ENCODE results near the gene ORM2.

The ORM2 gene

DNA sequence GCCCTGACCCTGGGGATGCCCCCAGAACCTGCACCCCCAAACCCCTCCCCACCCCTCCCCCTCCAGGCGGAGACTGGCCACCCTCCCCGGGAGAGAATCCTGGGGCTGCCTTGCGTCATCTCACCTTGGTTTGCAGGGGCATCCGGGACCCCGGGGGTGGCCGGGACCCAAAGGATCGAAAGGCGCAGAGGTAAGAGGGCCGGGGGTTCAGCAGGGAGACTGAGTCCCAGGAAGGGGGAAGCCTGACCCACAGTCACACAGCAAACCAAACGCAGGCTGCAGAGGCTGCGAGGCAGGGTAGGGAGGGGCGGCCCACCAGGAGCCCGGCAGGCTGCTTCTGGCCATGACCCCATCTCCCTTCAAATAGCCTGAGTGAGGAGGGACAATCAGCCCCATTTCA is 40.6 kb upstream of the ORM2 start:
- no peak for TF ChIP-seq EZH2 (optimal IDR thresholded peaks at IDR 0.05; ENCODE audit: low read depth, low read length)
- TF ChIP-seq EZH2phosphoT487 (IDR thresholded peaks at IDR 0.05; ENCODE audit: low read length), result no peak
- TF ChIP-seq, protein P1, sequence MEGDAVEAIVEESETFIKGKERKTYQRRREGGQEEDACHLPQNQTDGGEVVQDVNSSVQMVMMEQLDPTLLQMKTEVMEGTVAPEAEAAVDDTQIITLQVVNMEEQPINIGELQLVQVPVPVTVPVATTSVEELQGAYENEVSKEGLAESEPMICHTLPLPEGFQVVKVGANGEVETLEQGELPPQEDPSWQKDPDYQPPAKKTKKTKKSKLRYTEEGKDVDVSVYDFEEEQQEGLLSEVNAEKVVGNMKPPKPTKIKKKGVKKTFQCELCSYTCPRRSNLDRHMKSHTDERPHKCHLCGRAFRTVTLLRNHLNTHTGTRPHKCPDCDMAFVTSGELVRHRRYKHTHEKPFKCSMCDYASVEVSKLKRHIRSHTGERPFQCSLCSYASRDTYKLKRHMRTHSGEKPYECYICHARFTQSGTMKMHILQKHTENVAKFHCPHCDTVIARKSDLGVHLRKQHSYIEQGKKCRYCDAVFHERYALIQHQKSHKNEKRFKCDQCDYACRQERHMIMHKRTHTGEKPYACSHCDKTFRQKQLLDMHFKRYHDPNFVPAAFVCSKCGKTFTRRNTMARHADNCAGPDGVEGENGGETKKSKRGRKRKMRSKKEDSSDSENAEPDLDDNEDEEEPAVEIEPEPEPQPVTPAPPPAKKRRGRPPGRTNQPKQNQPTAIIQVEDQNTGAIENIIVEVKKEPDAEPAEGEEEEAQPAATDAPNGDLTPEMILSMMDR (IDR thresholded peaks at IDR 0.05; ENCODE audit: low read length), result no peak
- H4K20me1 ChIP-seq (ENCODE audit: insufficient read depth, low read length), result no peaks in the 10 kb centered on the region
- no peak overlapping the region for H2AFZ ChIP-seq (ENCODE audit: low read length)
- no peaks in the 10 kb centered on the region for H3K27me3 ChIP-seq (replicated peaks; ENCODE audit: insufficient read depth, low read length)
- H3K79me2 ChIP-seq (ENCODE audit: low read length), result no peaks in the 10 kb centered on the region
- H3K27ac ChIP-seq (ENCODE audit: low read length), result no peak overlapping the region
- H3K4me3 ChIP-seq (ENCODE audit: low read length), result no peak overlapping the region
- no peaks in the 10 kb centered on the region for H3K9me2 ChIP-seq (replicated peaks; ENCODE audit: insufficient read depth, low read length)
- H3K36me3 ChIP-seq (replicated peaks; ENCODE audit: insufficient read depth, low read length), result no peaks in the 10 kb centered on the region
- DNase-seq, result no peak
- no peak overlapping the region for H3K4me2 ChIP-seq (ENCODE audit: low read depth, low read length)
- no peaks in the 10 kb centered on the region for H3F3A ChIP-seq (ENCODE audit: insufficient read depth, low read length)
- H3K4me1 ChIP-seq (ENCODE audit: low read length), result no peaks in the 10 kb centered on the region
- H3K9me3 ChIP-seq (replicated peaks; ENCODE audit: insufficient read depth, low read length), result no peaks in the 10 kb centered on the region
- no peak overlapping the region for H3K9ac ChIP-seq (ENCODE audit: low read length)

DNA sequence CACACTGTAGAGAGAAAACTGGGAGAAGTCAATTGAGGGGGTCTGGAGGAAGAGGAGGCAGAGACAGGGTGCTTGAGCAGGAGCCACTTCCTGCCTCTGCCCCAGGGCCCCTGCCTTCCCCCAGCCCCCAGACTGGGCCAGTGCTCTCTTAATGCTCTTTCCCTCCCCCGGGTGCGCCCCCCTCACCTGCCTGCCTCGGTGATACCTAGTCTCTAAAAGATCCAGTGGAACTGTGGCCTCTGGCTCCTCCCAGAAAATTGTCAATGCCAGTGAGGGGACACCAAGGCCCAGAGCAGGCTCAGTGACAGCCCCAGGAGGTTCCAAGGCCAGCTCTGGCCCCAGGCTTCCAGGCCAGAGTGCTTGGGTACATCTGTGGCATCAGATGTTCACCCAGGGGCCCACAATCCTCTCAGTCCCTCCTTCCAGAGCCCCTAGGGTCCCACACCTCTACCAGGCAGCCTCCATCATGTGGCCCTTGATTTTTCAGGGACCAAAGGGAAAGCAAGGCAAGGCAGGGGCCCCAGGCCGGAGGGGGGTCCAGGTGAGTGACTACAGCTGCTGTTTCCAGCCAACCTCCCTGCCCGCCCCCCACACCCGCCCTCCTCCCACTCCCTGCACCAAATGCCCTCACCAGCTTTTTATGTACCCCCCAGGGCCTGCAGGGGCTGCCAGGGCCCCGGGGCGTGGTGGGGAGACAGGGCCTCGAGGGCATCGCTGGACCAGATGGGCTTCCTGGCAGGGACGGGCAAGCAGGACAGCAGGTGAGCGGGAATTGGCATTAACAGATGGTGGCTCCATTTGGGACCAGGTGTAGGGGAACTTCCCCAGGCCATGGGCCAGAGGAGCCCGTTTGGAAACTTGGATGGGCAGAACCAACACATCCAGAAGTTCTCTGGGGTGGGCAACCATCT is 39.8 kb upstream of the ORM2 start:
- no peak for TF ChIP-seq EZH2 (optimal IDR thresholded peaks at IDR 0.05; ENCODE audit: low read depth, low read length)
- TF ChIP-seq EZH2phosphoT487 (IDR thresholded peaks at IDR 0.05; ENCODE audit: low read length), result no peak
- TF ChIP-seq, protein P1 (IDR thresholded peaks at IDR 0.05; ENCODE audit: low read length), result no peak
- Histone ChIP-seq H3K4me3 (ENCODE audit: low read length) (no peak overlapping the region), H3K9me2 (replicated peaks; ENCODE audit: insufficient read depth, low read length) (no peaks in the 10 kb centered on the region), H3K79me2 (ENCODE audit: low read length) (no peaks in the 10 kb centered on the region), H3K27me3 (replicated peaks; ENCODE audit: insufficient read depth, low read length) (no peaks in the 10 kb centered on the region), H3K36me3 (replicated peaks; ENCODE audit: insufficient read depth, low read length) (no peaks in the 10 kb centered on the region), H2AFZ (ENCODE audit: low read length) (no peak overlapping the region), H3K9me3 (replicated peaks; ENCODE audit: insufficient read depth, low read length) (no peaks in the 10 kb centered on the region), H4K20me1 (ENCODE audit: insufficient read depth, low read length) (no peaks in the 10 kb centered on the region), H3K4me1 (ENCODE audit: low read length) (no peaks in the 10 kb centered on the region), H3F3A (ENCODE audit: insufficient read depth, low read length) (no peaks in the 10 kb centered on the region), H3K4me2 (ENCODE audit: low read depth, low read length) (no peak overlapping the region), H3K9ac (ENCODE audit: low read length) (no peak overlapping the region), H3K27ac (ENCODE audit: low read length) (no peak overlapping the region)
- no peak for DNase-seq

DNA sequence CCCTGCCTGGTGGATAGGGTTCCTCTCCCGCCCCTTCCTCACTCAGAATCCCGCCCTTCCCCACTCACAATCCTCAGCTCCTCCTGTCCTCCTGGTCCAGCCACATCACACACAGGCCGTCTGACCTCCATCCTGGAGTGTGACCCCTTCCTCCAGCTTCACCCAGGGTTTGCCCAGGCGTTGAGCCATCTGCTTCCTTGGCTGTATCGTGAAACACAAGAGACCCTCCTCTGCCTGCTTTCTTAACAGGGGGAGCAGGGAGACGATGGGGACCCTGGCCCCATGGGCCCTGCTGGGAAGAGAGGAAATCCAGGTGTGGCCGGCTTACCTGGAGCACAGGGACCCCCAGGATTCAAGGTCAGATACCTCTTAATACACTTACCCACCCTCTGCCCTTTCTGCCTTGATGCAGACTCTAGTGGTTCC is 39.1 kb upstream of the ORM2 start:
- H3K4me2 ChIP-seq (ENCODE audit: low read depth, low read length), result no peak overlapping the region
- no peaks in the 10 kb centered on the region for H3K79me2 ChIP-seq (ENCODE audit: low read length)
- H3F3A ChIP-seq (ENCODE audit: insufficient read depth, low read length), result no peaks in the 10 kb centered on the region
- no peak overlapping the region for H3K9ac ChIP-seq (ENCODE audit: low read length)
- no peak overlapping the region for H3K27ac ChIP-seq (ENCODE audit: low read length)
- no peaks in the 10 kb centered on the region for H4K20me1 ChIP-seq (ENCODE audit: insufficient read depth, low read length)
- TF ChIP-seq, protein P1 (IDR thresholded peaks at IDR 0.05; ENCODE audit: low read length), result no peak
- no peak for TF ChIP-seq EZH2 (optimal IDR thresholded peaks at IDR 0.05; ENCODE audit: low read depth, low read length)
- no peak for TF ChIP-seq EZH2phosphoT487 (IDR thresholded peaks at IDR 0.05; ENCODE audit: low read length)
- DNase-seq, result no peak
- no peaks in the 10 kb centered on the region for H3K9me3 ChIP-seq (replicated peaks; ENCODE audit: insufficient read depth, low read length)
- H3K36me3 ChIP-seq (replicated peaks; ENCODE audit: insufficient read depth, low read length), result no peaks in the 10 kb centered on the region
- H3K4me3 ChIP-seq (ENCODE audit: low read length), result no peak overlapping the region
- no peaks in the 10 kb centered on the region for H3K9me2 ChIP-seq (replicated peaks; ENCODE audit: insufficient read depth, low read length)
- H3K4me1 ChIP-seq (ENCODE audit: low read length), result no peaks in the 10 kb centered on the region
- H3K27me3 ChIP-seq (replicated peaks; ENCODE audit: insufficient read depth, low read length), result no peaks in the 10 kb centered on the region
- no peak overlapping the region for H2AFZ ChIP-seq (ENCODE audit: low read length)
